22Rv1 (cell line): ENCODE data around the gene WDR70.
"Not testable (repeated sequence)": the region's sequence is repeated elsewhere in the genome, so short reads cannot be mapped to it uniquely, and the experiment has no call there.

Experiments
- ZFX ChIP-seq: fragments of 450-650 bp; IDR thresholded peaks from 2 replicates; pipeline ENCODE4 v1.6.1; 2017; ENCODE audit warnings: antibody characterized with exemption, borderline replicate concordance
- TF ChIP-seq, protein P1 (sequence below): fragments of 450-650 bp; IDR thresholded peaks from 2 replicates; pipeline ENCODE4 v1.5.1; 2017; ENCODE audit warnings: mild to moderate bottlenecking

GRCh38 chr5:37445783-37446182 is 66.7 kb downstream of the WDR70 start:
- TF ChIP-seq, protein P1, sequence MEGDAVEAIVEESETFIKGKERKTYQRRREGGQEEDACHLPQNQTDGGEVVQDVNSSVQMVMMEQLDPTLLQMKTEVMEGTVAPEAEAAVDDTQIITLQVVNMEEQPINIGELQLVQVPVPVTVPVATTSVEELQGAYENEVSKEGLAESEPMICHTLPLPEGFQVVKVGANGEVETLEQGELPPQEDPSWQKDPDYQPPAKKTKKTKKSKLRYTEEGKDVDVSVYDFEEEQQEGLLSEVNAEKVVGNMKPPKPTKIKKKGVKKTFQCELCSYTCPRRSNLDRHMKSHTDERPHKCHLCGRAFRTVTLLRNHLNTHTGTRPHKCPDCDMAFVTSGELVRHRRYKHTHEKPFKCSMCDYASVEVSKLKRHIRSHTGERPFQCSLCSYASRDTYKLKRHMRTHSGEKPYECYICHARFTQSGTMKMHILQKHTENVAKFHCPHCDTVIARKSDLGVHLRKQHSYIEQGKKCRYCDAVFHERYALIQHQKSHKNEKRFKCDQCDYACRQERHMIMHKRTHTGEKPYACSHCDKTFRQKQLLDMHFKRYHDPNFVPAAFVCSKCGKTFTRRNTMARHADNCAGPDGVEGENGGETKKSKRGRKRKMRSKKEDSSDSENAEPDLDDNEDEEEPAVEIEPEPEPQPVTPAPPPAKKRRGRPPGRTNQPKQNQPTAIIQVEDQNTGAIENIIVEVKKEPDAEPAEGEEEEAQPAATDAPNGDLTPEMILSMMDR = not testable (repeated sequence)
- not testable (repeated sequence) for TF ChIP-seq ZFX
